ENCODE measurements around the gene RAC2. TPM values are rescaled to one million over a fixed set of nuclear protein-coding genes. Genes with fewer than 3 reads are reported as not detected.

The RAC2 gene
- total and polyA plus RNA-seq, 9 of the 15 experiments (the other 6 are each of a cell fraction or from before 2014, with no cell fraction given), result 22.7 to 103 (median 43.3) TPM

DNA sequence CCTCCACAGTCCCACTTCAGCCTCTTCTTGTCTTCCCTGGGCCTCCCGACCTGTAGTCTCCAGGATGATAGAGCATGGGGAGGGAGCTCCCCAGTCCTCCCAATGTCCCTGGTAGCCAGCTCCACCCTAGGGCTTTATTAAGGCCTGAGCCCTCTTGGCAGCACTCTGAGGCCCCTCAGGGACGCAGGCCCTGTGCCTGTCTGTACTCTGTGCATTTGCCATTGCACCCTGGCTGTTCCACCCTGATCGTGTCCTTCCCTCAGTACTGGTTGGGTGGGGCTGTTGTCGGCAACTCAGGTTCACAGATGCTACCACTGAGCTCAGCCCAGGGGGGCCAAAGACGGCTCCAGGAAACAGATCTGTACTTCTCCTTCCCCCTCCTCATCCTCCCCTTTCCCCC, 39.0 kb downstream of the RAC2 start:
- Histone ChIP-seq H3K4me3 (no peak overlapping the region), H3K9ac (ENCODE audit: insufficient read depth in 1 of 2, low read depth in 2 of 2, low read length in 2 of 2) (no peak overlapping the region; a peak in 1 of 4 replicates), H3K9me3 (replicated peaks; ENCODE audit: control insufficient read depth, insufficient read depth, low read depth, low read length) (no peaks in the 10 kb centered on the region), H3K79me2 (ENCODE audit: control insufficient read depth, insufficient read depth, low read length) (no peaks in the 10 kb centered on the region), H3K4me2 (ENCODE audit: insufficient read depth, low read length) (no peak overlapping the region), H4K20me1 (replicated peaks; ENCODE audit: control insufficient read depth, insufficient read depth, low read length) (no peaks in the 10 kb centered on the region), H3K27ac (ENCODE audit: extremely low read depth, low read depth, low read length) (no peak overlapping the region), H2AFZ (ENCODE audit: low read depth, low read length) (no peak overlapping the region), H3K36me3 (ENCODE audit: control insufficient read depth, insufficient read depth, low read length) (no peaks in the 10 kb centered on the region), H3K4me1 (replicated peaks in 1 of 2; ENCODE audit: control insufficient read depth in 2 of 2, insufficient read depth in 2 of 2, low read length in 2 of 2) (peaks cover under 1 to 23% of the 10 kb centered on the region in 2 experiments), H3K9me1 (ENCODE audit: control insufficient read depth, insufficient read depth, low read length) (no peaks in the 10 kb centered on the region), H3K27me3 (ENCODE audit: control insufficient read depth in 2 of 2, insufficient read depth in 2 of 2, low read length in 2 of 2) (no peaks in the 10 kb centered on the region; a peak in 1 of 5 replicates)
- BruUV-seq (replicated peaks), result no TSS peak
- ChIA-PET CTCF (ENCODE audit: low intra/inter-chr PET ratio) (no interaction called here), POLR2A (interaction anchor here (0.6 kb wide), 1 partner anchor 73 kb away, joined by 3 read pairs; no protein-coding TSS in a partner anchor)
- 67% methylated on average over 1 of the region's 5 CpGs for WGBS (ENCODE audit: insufficient coverage, low coverage, missing lambda C conversion rate)
- ATAC-seq (no peak; the same call in 2 of the 3 replicates), DNase-seq (ENCODE audit: extremely low read depth in 1 of 4, low spot score in 3 of 4) (no peak), FAIRE-seq (no peak)
- in situ Hi-C loops (cut with MboI) (no loop called here), intact Hi-C loops (cut with micrococcal nuclease) (no loop called here)
- TF ChIP-seq DPF2 (IDR thresholded peaks at IDR 0.05) (no peak), MAZ (CRISPR knock-in tag; conservative IDR thresholded peaks at IDR 0.05 in 1 of 2, IDR thresholded peaks at IDR 0.05 in 1 of 2) (no peak), POLR2H (tag; IDR thresholded peaks at IDR 0.05; ENCODE audit: low read depth) (no peak), GATA2 (CRISPR knock-in tag; IDR thresholded peaks at IDR 0.05) (no peak), NELFE (IDR thresholded peaks at IDR 0.05; ENCODE audit: insufficient read depth, insufficient read length) (no peak), NR2C2 (CRISPR knock-in tag; IDR thresholded peaks at IDR 0.05) (no peak), NR2C2 (tag; IDR thresholded peaks at IDR 0.05) (no peak), ZNF764 (CRISPR knock-in tag; IDR thresholded peaks at IDR 0.05; ENCODE audit: low read depth) (no peak), GTF2E2 (tag; IDR thresholded peaks at IDR 0.05) (no peak), MTA1 (IDR thresholded peaks at IDR 0.05; ENCODE audit: borderline replicate concordance) (no peak), PHB2 (IDR thresholded peaks at IDR 0.05; ENCODE audit: low read depth) (no peak)
- TF ChIP-seq, protein P1, sequence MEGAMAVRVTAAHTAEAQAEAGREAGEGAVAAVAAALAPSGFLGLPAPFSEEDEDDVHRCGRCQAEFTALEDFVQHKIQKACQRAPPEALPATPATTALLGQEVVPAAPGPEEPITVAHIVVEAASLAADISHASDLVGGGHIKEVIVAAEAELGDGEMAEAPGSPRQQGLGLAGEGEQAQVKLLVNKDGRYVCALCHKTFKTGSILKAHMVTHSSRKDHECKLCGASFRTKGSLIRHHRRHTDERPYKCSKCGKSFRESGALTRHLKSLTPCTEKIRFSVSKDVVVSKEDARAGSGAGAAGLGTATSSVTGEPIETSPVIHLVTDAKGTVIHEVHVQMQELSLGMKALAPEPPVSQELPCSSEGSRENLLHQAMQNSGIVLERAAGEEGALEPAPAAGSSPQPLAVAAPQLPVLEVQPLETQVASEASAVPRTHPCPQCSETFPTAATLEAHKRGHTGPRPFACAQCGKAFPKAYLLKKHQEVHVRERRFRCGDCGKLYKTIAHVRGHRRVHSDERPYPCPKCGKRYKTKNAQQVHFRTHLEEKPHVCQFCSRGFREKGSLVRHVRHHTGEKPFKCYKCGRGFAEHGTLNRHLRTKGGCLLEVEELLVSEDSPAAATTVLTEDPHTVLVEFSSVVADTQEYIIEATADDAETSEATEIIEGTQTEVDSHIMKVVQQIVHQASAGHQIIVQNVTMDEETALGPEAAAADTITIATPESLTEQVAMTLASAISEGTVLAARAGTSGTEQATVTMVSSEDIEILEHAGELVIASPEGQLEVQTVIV (CRISPR knock-in tag; IDR thresholded peaks at IDR 0.05; ENCODE audit: borderline replicate concordance), result no peak
- TF ChIP-seq, protein P2, sequence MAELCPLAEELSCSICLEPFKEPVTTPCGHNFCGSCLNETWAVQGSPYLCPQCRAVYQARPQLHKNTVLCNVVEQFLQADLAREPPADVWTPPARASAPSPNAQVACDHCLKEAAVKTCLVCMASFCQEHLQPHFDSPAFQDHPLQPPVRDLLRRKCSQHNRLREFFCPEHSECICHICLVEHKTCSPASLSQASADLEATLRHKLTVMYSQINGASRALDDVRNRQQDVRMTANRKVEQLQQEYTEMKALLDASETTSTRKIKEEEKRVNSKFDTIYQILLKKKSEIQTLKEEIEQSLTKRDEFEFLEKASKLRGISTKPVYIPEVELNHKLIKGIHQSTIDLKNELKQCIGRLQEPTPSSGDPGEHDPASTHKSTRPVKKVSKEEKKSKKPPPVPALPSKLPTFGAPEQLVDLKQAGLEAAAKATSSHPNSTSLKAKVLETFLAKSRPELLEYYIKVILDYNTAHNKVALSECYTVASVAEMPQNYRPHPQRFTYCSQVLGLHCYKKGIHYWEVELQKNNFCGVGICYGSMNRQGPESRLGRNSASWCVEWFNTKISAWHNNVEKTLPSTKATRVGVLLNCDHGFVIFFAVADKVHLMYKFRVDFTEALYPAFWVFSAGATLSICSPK (IDR thresholded peaks at IDR 0.05; ENCODE audit: borderline replicate concordance), result no peak
- TF ChIP-seq, protein P3, sequence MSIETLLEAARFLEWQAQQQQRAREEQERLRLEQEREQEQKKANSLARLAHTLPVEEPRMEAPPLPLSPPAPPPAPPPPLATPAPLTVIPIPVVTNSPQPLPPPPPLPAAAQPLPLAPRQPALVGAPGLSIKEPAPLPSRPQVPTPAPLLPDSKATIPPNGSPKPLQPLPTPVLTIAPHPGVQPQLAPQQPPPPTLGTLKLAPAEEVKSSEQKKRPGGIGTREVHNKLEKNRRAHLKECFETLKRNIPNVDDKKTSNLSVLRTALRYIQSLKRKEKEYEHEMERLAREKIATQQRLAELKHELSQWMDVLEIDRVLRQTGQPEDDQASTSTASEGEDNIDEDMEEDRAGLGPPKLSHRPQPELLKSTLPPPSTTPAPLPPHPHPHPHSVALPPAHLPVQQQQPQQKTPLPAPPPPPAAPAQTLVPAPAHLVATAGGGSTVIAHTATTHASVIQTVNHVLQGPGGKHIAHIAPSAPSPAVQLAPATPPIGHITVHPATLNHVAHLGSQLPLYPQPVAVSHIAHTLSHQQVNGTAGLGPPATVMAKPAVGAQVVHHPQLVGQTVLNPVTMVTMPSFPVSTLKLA (conservative IDR thresholded peaks at IDR 0.05), result no peak

Data from K562 (cell line).